IPS-15b (cell line): ENCODE measurements around the gene CELF4.

ENCODE experiments used
- H3K27me3 ChIP-seq: one replicate; pipeline ENCODE4 v1.6.1; 2013; ENCODE audit warnings: low read length; ENCODE audit not compliant: control insufficient read depth, insufficient read depth
- H3K36me3 ChIP-seq: one replicate; pipeline ENCODE4 v1.6.1; 2013; ENCODE audit warnings: low read length; ENCODE audit not compliant: control insufficient read depth, insufficient read depth
- H3K4me1 ChIP-seq: one replicate; pipeline ENCODE4 v1.6.1; 2013; ENCODE audit warnings: mild to moderate bottlenecking, low read length; ENCODE audit not compliant: control insufficient read depth, insufficient read depth
- H3K4me3 ChIP-seq: one replicate; pipeline ENCODE4 v1.5.1; 2013; ENCODE audit warnings: low read depth, low read length
- H3K9ac ChIP-seq: one replicate; pipeline ENCODE4 v1.6.1; 2013; ENCODE audit warnings: low read depth, mild to moderate bottlenecking, low read length
- H3K9me3 ChIP-seq: one replicate; pipeline ENCODE4 v1.6.1; 2013; ENCODE audit warnings: mild to moderate bottlenecking, low read length; ENCODE audit not compliant: control insufficient read depth, insufficient read depth

The CELF4 gene

DNA sequence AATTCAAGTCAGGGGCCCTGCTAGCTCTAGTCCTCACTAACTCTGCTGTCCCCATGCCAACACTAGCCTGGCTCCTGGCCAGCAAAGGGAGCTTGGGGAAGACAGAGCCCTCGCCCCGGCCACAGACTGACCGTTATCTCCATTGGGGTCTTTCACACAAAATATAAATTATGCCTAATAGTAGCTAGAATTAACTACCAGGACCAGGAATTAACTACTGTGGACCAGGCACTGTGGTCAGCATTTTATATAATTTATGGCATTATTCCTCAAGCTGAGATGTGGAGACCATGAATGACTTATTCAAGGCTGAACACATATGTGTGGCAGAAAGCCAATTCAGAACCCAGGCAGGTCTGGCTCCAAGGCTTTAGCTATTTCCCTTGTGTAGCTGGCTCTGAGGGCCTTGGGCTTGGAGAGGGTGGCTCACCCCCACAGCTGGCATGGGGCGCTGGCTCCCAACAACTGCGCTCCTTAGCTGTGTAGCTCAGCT, 49.2 kb downstream of the CELF4 start:
- H3K9ac ChIP-seq, result no peak overlapping the region
- no peaks in the 10 kb centered on the region for H3K36me3 ChIP-seq
- no peaks in the 10 kb centered on the region for H3K9me3 ChIP-seq
- H3K4me1 ChIP-seq, result no peaks in the 10 kb centered on the region
- no peak overlapping the region for H3K4me3 ChIP-seq
- peaks cover 4% of the 10 kb centered on the region for H3K27me3 ChIP-seq

- H3K27me3 ChIP-seq, result peaks cover 4% of the 10 kb centered on the region
- H3K9me3 ChIP-seq, result no peaks in the 10 kb centered on the region
- no peak overlapping the region for H3K4me3 ChIP-seq
- no peaks in the 10 kb centered on the region for H3K4me1 ChIP-seq
- H3K36me3 ChIP-seq, result no peaks in the 10 kb centered on the region
- no peak overlapping the region for H3K9ac ChIP-seq
Measured at GRCh38 chr18:37514953-37515352, 50.6 kb downstream of the CELF4 start.

- peaks cover 2% of the 10 kb centered on the region for H3K27me3 ChIP-seq
- H3K9me3 ChIP-seq, result no peaks in the 10 kb centered on the region
- no peak overlapping the region for H3K9ac ChIP-seq
- no peaks in the 10 kb centered on the region for H3K4me1 ChIP-seq
- no peaks in the 10 kb centered on the region for H3K36me3 ChIP-seq
- H3K4me3 ChIP-seq, result no peak overlapping the region
Measured at GRCh38 chr18:37512400-37512799, 53.2 kb downstream of the CELF4 start.

DNA sequence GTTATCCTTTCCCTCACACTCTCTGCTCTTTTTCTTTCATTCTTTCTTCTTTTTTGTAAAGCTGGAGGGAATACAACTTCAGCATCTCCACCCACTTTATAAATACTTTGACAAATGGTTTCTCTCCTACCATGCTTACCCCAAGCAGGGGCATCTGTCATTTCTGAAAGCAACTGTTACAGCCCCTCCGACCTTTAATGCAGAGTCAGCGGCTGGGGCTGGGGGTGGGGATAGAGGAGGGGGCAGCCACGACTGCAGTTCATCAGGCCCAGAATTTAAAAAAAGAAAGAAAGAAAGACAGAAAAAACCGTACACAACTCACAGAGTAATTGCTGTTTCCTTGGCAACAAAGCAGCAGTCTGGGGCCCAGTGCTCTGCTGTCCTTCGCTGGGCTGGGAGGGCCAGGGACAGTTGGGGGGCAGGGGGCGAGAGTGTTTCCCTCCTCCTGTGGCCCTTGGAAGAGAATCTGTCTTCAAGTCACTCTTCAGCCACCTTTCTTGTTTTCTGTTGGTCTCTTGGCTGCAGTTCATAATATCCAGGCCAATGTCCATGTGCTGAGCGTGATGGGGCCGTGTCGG, 53.8 kb downstream of the CELF4 start:
- peaks cover 2% of the 10 kb centered on the region for H3K27me3 ChIP-seq
- no peak overlapping the region for H3K9ac ChIP-seq
- H3K36me3 ChIP-seq, result no peaks in the 10 kb centered on the region
- no peaks in the 10 kb centered on the region for H3K9me3 ChIP-seq
- H3K4me1 ChIP-seq, result no peaks in the 10 kb centered on the region
- no peak overlapping the region for H3K4me3 ChIP-seq

DNA sequence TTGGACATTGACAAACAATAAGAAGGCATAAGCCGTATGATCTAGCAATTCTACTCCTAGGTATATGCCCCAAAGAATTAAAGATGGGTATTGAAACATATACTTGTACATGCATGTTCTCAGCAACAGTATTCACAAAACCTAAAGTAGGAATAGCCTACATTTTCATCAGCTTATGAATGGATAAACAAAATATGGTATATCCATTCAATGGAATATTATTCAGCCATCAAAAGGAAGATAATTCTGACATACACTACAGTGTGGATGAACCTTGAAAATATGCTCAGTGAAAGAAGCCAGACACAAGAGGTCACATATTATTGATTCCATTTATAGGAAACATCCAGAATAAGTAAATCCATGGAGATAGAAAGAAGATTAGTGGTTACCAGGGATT, 56.0 kb downstream of the CELF4 start:
- Histone ChIP-seq H3K4me3 (no peak overlapping the region), H3K36me3 (no peaks in the 10 kb centered on the region), H3K4me1 (no peaks in the 10 kb centered on the region), H3K9me3 (no peaks in the 10 kb centered on the region), H3K9ac (no peak overlapping the region), H3K27me3 (peaks cover 2% of the 10 kb centered on the region)

DNA sequence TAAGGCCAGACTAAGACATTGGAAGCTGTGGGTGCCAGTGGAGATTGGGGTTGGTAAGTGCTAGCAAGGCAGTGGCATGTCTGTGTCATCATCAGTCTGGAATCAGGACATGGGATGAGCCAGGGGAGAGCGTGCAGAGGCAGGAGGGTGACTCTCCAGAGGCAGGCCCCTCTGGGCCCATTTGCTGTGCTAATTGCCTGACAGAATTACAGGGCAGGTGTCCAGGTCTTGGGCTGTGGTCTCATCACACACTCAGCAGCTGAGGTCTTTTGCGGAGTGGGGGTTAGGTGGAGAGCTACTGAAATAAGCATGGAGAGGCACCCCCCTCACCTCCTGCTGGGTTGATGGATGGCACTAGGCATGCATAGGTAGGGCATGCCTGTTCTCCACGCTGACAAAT, 57.4 kb downstream of the CELF4 start:
- no peak overlapping the region for H3K9ac ChIP-seq
- H3K4me1 ChIP-seq, result no peaks in the 10 kb centered on the region
- H3K9me3 ChIP-seq, result no peaks in the 10 kb centered on the region
- H3K4me3 ChIP-seq, result no peak overlapping the region
- no peaks in the 10 kb centered on the region for H3K36me3 ChIP-seq
- no peaks in the 10 kb centered on the region for H3K27me3 ChIP-seq

DNA sequence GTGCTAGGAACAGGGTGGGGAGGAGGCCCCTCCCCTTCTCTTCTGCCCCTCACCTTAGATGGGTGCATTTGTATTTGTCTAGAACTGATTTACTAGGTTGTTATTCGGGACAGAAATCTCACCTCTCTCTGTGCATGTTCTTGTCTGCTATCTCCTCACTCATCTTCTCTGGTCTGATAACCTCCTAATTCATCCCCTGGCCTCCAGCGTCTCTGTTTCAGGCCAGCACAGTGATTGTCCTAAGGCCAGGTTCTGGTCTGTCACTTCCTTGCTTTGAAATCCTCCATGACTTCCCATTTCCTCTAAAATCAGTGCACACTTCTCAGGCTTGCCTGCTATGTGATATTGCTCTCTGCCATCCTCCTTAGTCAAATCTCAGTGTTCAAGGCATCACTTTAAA, 58.4 kb downstream of the CELF4 start:
- Histone ChIP-seq H3K9ac (no peak overlapping the region), H3K27me3 (no peaks in the 10 kb centered on the region), H3K4me3 (no peak overlapping the region), H3K9me3 (no peaks in the 10 kb centered on the region), H3K4me1 (no peaks in the 10 kb centered on the region), H3K36me3 (no peaks in the 10 kb centered on the region)

DNA sequence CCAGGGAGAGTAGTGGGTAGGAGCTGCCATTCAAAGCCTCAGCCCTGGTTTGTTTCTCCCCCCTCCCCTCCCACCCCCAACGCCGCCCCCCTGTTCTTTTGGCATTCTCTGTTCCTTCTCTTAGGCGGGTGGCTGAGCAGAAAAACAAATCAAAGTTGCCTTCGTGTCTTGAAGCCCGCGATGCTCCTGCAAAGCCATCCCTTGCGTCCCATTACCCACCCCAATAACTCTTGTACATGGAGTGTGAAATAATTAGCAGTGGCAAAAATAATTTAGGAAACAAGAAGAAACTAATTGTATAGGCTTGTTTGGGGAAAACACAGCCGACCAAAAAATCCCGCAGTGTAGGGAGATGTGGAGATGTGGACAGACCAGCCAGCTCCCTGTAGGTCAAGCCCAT, 59.6 kb downstream of the CELF4 start:
- Histone ChIP-seq H3K4me1 (no peaks in the 10 kb centered on the region), H3K4me3 (no peak overlapping the region)

DNA sequence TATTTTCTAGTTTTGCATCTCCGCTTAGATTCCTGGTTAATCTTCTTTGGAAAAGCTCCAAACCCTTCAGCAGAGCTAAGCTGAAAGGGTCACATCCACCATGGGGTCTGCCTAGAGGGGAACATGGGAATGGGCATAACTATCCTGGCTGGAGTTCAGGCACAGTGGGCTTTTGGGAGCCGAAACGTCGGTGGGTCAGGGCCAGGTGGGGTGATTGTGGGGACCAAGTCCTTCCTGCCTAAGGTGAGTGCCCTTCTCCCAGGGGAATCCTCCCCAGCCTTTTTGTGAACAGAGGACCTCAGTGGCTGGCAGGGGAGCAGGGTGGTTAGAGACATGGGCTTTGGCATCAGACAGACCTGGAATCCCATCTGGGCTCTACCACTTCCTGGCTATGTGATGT, 60.3 kb downstream of the CELF4 start:
- Histone ChIP-seq H3K27me3 (no peaks in the 10 kb centered on the region), H3K36me3 (no peaks in the 10 kb centered on the region), H3K4me3 (no peak overlapping the region), H3K9ac (no peak overlapping the region), H3K9me3 (no peaks in the 10 kb centered on the region), H3K4me1 (no peaks in the 10 kb centered on the region)

More for the DNA sequence above, 59.6 kb downstream of the CELF4 start:
- no peak overlapping the region for H3K9ac ChIP-seq
- H3K9me3 ChIP-seq, result no peaks in the 10 kb centered on the region
- no peaks in the 10 kb centered on the region for H3K36me3 ChIP-seq
- H3K27me3 ChIP-seq, result no peaks in the 10 kb centered on the region

- Histone ChIP-seq H3K9me3 (no peaks in the 10 kb centered on the region), H3K27me3 (no peaks in the 10 kb centered on the region), H3K4me3 (no peak overlapping the region), H3K4me1 (no peaks in the 10 kb centered on the region), H3K9ac (no peak overlapping the region), H3K36me3 (no peaks in the 10 kb centered on the region)
Measured at GRCh38 chr18:37502601-37503000, 63.0 kb downstream of the CELF4 start.

DNA sequence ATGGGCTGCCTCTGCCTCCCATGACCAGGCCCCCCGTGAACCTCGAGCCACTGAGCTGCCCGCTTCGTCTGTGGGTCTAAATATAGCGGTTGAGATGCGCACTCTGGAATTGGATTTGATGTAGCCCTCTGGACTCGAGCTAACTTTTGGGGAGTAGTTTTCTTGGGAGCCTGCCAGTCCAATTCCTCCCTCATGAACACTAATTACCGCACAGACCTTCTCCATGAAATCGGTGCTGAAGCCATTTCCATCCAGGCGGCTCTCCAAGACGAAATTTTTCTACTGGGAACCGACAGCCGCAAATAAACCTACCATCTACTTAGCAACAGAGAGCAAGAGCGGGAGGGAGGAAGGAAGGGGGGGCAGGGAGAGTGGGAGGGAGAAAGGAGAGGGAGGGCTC, 63.6 kb downstream of the CELF4 start:
- Histone ChIP-seq H3K9ac (no peak overlapping the region), H3K4me1 (no peaks in the 10 kb centered on the region), H3K9me3 (no peaks in the 10 kb centered on the region), H3K36me3 (no peaks in the 10 kb centered on the region), H3K4me3 (no peak overlapping the region), H3K27me3 (no peaks in the 10 kb centered on the region)

- Histone ChIP-seq H3K4me1 (no peaks in the 10 kb centered on the region), H3K9ac (no peak overlapping the region), H3K36me3 (no peaks in the 10 kb centered on the region), H3K4me3 (no peak overlapping the region), H3K9me3 (no peaks in the 10 kb centered on the region), H3K27me3 (no peaks in the 10 kb centered on the region)
Measured at GRCh38 chr18:37501136-37501535, 64.5 kb downstream of the CELF4 start.
